Esophagus muscularis mucosa (tissue), 4 donors: ENCODE results near the gene INTS15. TPM values are rescaled to one million over a fixed set of nuclear protein-coding genes. Genes with fewer than 3 reads are reported as not detected.
"Not testable (repeated sequence)": the region's sequence is repeated elsewhere in the genome, so short reads cannot be mapped to it uniquely, and the experiment has no call there.

Source experiments
- DNase-seq: peaks from one replicate; pipeline ENCODE4 v3.0.0-alpha.2; 2017; ENCODE audit errors: extremely low spot score
- H3K27ac ChIP-seq, 4 donors: fragments of 200-600 bp; sonication (generic); replicated peaks in 1 of 4; 1 replicate in 3 of 4; 2 replicates in 1 of 4; pipeline ENCODE4 v1.5.1; 2016 to 2019; ENCODE audit warnings: mild to moderate bottlenecking in 1 of 4
- H3K27me3 ChIP-seq, 4 donors: fragments of 200-600 bp; sonication (generic); one replicate each; pipeline versions ENCODE4 v1.5.1 to v1.6.0; 2016 to 2019
- H3K36me3 ChIP-seq, 4 donors: fragments of 200-600 bp; sonication (generic); one replicate each; pipeline ENCODE4 v1.5.1; 2016 to 2019
- H3K4me1 ChIP-seq, 4 donors: fragments of 200-600 bp; sonication (generic); one replicate each; pipeline ENCODE4 v1.5.1; 2016 to 2019
- H3K4me3 ChIP-seq, 4 donors: fragments of 200-600 bp; sonication (generic); 1 replicate in 2 of 4; 2 replicates in 2 of 4; pipeline ENCODE4 v1.5.1; 2016 to 2019; ENCODE audit warnings: mild to moderate bottlenecking in 4 of 4, moderate library complexity in 1 of 4
- H3K9me3 ChIP-seq, 4 donors: fragments of 200-600 bp; sonication (generic); 1 replicate in 3 of 4; 2 replicates in 1 of 4; pipeline ENCODE4 v1.5.1; 2016 to 2019
- EP300 ChIP-seq: sonication (generic); formaldehyde crosslinking; IDR thresholded peaks from one replicate; pipeline ENCODE4 v1.6.1; 2017; ENCODE audit warnings: antibody characterized with exemption
- POLR2A ChIP-seq: fragments of 450-650 bp; IDR thresholded peaks from one replicate; pipeline ENCODE4 v1.6.1; 2017; ENCODE audit warnings: antibody characterized with exemption, moderate library complexity, mild to moderate bottlenecking, low read depth
- POLR2AphosphoS5 ChIP-seq, 2 donors: sonication (generic); formaldehyde crosslinking; IDR thresholded peaks; one replicate each; pipeline ENCODE4 v1.6.1; 2017; ENCODE audit warnings: antibody characterized with exemption in 2 of 2
- WGBS: methylation state at CpG from one replicate; pipeline ENCODE4 v1.1.5; 2018; 5-methylcytosine and 5-hydroxymethylcytosine counted together
- intact Hi-C: fragments of 100-400 bp; cut with DNase I; formaldehyde crosslinking; loops from one replicate; pipeline ENCODE4 v1.15.1; 2023
- total RNA-seq, 4 donors: library from RNA; depleted of rRNA; stranded (reverse); fragments of >200 nt; gene quantifications; one replicate each; pipeline versions ENCODE4 v1.1.0 to v1.2.1, GENCODE V29; 2016
- TF ChIP-seq, protein P1 (sequence below), 3 experiments: fragments of 200-600 bp in 2 of 3; fragments of 450-650 bp in 1 of 3; sonication (generic) in 2 of 3; IDR thresholded peaks; one replicate each; pipeline ENCODE4 v1.5.1; 2017 to 2019; ENCODE audit warnings: antibody characterized with exemption in 3 of 3, mild to moderate bottlenecking in 2 of 3, moderate library complexity in 1 of 3

Gene INTS15
- total RNA-seq, 4 donors from 2014 or later = 22.5 to 38.9 (median 33.5) TPM

DNA sequence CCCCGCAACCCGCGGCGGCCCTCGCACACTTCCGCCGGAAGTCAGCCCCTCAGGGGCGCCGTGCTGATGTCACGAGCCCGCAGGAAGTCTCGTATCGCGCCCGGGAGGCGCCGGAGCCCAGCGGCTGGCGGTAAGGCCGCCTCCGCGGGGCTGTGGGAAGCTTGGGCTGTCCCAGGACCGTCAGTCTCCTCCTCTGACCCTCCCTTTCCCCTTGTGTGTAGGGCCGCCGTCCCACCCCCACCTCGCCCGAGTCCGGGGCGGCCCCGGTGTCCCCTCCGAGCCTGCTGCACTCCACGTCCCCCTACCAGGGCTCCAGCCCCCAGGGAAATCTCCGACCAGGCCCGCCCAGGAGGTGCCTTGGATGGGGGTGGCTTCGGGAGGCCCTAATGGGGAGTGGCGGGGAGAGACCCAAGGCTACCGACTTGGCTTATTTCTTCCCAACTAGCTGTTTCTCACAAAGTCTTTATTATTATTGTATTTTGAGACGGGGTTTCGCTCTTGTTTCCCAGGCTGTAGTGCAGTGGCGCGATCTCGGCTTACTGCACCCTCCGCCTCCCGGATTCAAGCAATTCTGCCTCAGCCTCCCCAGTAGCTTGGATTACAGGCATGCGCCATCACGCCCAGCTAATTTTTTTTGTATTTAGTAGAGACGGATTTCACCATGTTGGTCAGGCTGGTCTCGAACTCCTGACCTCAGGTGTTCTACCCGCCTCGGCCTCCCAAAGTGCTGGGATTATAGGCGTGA is 12.3 kb upstream of the INTS15 start, which contains the start of gene ZDHHC4:
TSS of gene ZDHHC4 (plus strand) at position 86 of the 745 bp plus-strand sequence. CDS start 3,108 bp downstream, outside the sequence.
- Histone ChIP-seq H3K27ac (peak within 1 kb of the TSS; percentile 90 to 96 (median 94)), H3K4me3 (peak within 1 kb of the TSS; percentile 66 to 87 (median 77)), H3K9me3 (no peaks in the 10 kb centered on the region), H3K36me3 (peaks cover 20 to 32% (median 31%) of the 10 kb centered on the region in 4 donors), H3K27me3 (no peaks in the 10 kb centered on the region), H3K4me1 (peaks cover 12 to 16% (median 15%) of the 10 kb centered on the region in 4 donors)
- TF ChIP-seq EP300 (no peak), POLR2AphosphoS5 (IDR thresholded peaks at IDR 0.05) (peak; percentile 96 to 97), POLR2A (peak; percentile 89)
- TF ChIP-seq, protein P1, sequence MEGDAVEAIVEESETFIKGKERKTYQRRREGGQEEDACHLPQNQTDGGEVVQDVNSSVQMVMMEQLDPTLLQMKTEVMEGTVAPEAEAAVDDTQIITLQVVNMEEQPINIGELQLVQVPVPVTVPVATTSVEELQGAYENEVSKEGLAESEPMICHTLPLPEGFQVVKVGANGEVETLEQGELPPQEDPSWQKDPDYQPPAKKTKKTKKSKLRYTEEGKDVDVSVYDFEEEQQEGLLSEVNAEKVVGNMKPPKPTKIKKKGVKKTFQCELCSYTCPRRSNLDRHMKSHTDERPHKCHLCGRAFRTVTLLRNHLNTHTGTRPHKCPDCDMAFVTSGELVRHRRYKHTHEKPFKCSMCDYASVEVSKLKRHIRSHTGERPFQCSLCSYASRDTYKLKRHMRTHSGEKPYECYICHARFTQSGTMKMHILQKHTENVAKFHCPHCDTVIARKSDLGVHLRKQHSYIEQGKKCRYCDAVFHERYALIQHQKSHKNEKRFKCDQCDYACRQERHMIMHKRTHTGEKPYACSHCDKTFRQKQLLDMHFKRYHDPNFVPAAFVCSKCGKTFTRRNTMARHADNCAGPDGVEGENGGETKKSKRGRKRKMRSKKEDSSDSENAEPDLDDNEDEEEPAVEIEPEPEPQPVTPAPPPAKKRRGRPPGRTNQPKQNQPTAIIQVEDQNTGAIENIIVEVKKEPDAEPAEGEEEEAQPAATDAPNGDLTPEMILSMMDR (IDR thresholded peaks at IDR 0.05) = peak in 1 of 3 experiments; percentile 24
- WGBS = 14% methylated on average over 49 of the region's 51 CpGs
- peak; percentile 95 for DNase-seq
- intact Hi-C loops = loop anchor here (10.0 kb wide), 1 partner anchor 63 kb away; no protein-coding TSS in a partner anchor

GRCh38 chr7:6578114-6579084 is 11.4 kb upstream of the INTS15 start:
- H3K4me1 ChIP-seq = peaks cover 12 to 16% (median 15%) of the 10 kb centered on the region in 4 donors
- H3K27me3 ChIP-seq = no peaks in the 10 kb centered on the region
- H3K9me3 ChIP-seq = no peaks in the 10 kb centered on the region
- 89% methylated on average over 18 of the region's 18 CpGs for WGBS
- H3K4me3 ChIP-seq = peak overlapping the region; percentile 66 to 87 (median 77)
- intact Hi-C loops = loop anchor here (10.0 kb wide), 1 partner anchor 64 kb away; no protein-coding TSS in a partner anchor
- DNase-seq = no peak
- TF ChIP-seq POLR2A (no peak), EP300 (no peak), POLR2AphosphoS5 (IDR thresholded peaks at IDR 0.05) (no peak)
- TF ChIP-seq, protein P1 (IDR thresholded peaks at IDR 0.05) = no peak
- peak overlapping the region; percentile 90 to 96 (median 94) for H3K27ac ChIP-seq
- H3K36me3 ChIP-seq = peaks cover 29 to 41% (median 39%) of the 10 kb centered on the region in 4 donors

DNA sequence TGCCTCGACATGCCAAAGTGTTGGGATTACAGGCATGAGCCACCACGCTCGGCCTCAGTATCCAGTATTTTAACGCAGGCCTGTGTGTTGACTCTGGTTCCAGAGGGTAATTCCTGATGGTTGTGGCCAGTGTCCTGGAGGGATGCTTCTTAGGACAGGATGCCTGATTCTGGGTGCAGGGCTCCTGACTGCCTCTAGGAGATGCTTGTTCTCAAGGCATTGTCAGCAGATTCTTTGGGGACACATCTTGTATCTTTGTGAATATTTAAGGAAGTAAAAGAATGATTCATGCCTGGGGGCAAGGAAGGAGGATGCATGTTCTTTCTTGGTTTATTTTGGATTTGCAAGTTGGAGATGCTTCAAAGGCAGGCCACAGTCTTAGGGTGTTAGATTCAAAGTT is 10.4 kb upstream of the INTS15 start:
- H3K4me3 ChIP-seq = no peak overlapping the region
- 100% methylated on average over 4 of the region's 4 CpGs for WGBS
- no peak for DNase-seq
- H3K9me3 ChIP-seq = no peaks in the 10 kb centered on the region
- intact Hi-C loops = loop anchor here (10.0 kb wide), 1 partner anchor 65 kb away; no protein-coding TSS in a partner anchor
- H3K36me3 ChIP-seq = peaks cover 34 to 51% (median 46%) of the 10 kb centered on the region in 4 donors
- H3K27me3 ChIP-seq = no peaks in the 10 kb centered on the region
- H3K4me1 ChIP-seq = peaks cover 12 to 16% (median 15%) of the 10 kb centered on the region in 4 donors
- TF ChIP-seq POLR2A (no peak), EP300 (no peak), POLR2AphosphoS5 (IDR thresholded peaks at IDR 0.05) (no peak)
- TF ChIP-seq, protein P1 (IDR thresholded peaks at IDR 0.05) = no peak
- H3K27ac ChIP-seq = no peak overlapping the region

- DNase-seq, H3K9me3 ChIP-seq, intact Hi-C loops, H3K27ac ChIP-seq, H3K4me3 ChIP-seq, H3K27me3 ChIP-seq: not testable (repeated sequence)
- H3K4me1 ChIP-seq = peaks cover 6 to 13% (median 12%) of the 10 kb centered on the region in 4 donors
- H3K36me3 ChIP-seq = peaks cover 41 to 83% (median 68%) of the 10 kb centered on the region in 4 donors
- 90% methylated on average over 8 of the region's 8 CpGs for WGBS
These were observed 3.9 kb upstream of the INTS15 start for GRCh38 chr7:6585746-6586432.
